ENCODE data around the gene UBE2D2. TPM values are rescaled to one million over a fixed set of nuclear protein-coding genes. Genes with fewer than 3 reads are reported as not detected.
A peak's percentile ranks its signal among the peaks of the same experiment; 100 is the strongest.

Gene UBE2D2
- total and polyA plus RNA-seq, 2 of the 4 experiments (the other 2 are of a cell fraction): 26.9 to 35.7 TPM

GRCh38 chr5:139636207-139636792 is 75.2 kb downstream of the UBE2D2 start:
- ATAC-seq (ENCODE audit: low read depth) (no peak), DNase-seq (no peak)
- peaks cover 23% of the 10 kb centered on the region for H3K4me1 ChIP-seq (ENCODE audit: control insufficient read depth, insufficient read depth, low read length)
- TF ChIP-seq CHD1 (IDR thresholded peaks at IDR 0.05; ENCODE audit: low read depth, low read length) (no peak), RFX5 (IDR thresholded peaks at IDR 0.05; ENCODE audit: low read depth, low read length) (no peak), ELK1 (IDR thresholded peaks at IDR 0.05; ENCODE audit: borderline replicate concordance, low read depth, low read length) (no peak), MAZ (IDR thresholded peaks at IDR 0.05; ENCODE audit: borderline replicate concordance, low read depth, low read length) (no peak), RAD21 (IDR thresholded peaks at IDR 0.05; ENCODE audit: low read length) (no peak), BHLHE40 (IDR thresholded peaks at IDR 0.05; ENCODE audit: low read depth, low read length) (no peak), FOS (IDR thresholded peaks at IDR 0.05; ENCODE audit: low read depth, low read length) (no peak), CEBPB (IDR thresholded peaks at IDR 0.05; ENCODE audit: low read depth, low read length) (no peak), RCOR1 (IDR thresholded peaks at IDR 0.05; ENCODE audit: insufficient replicate concordance, low read length) (no peak), SMC3 (IDR thresholded peaks at IDR 0.05; ENCODE audit: low read depth, low read length) (no peak), POLR2A (IDR thresholded peaks at IDR 0.05; ENCODE audit: low read depth, low read length) (no peak)
- no peak overlapping the region for H3K18ac ChIP-seq (ENCODE audit: low read depth, low read length)
- H2AK9ac ChIP-seq (replicated peaks; ENCODE audit: low read depth, low read length, poor library complexity): peak overlapping the region; percentile 91
- no peaks in the 10 kb centered on the region for H3K27me3 ChIP-seq (ENCODE audit: control insufficient read depth, insufficient read depth, low read length)
- H3K9ac ChIP-seq (ENCODE audit: low read depth, low read length): no peak overlapping the region
- H4K5ac ChIP-seq (ENCODE audit: low read depth, low read length): no peak overlapping the region
- H4K8ac ChIP-seq (ENCODE audit: low read depth in 2 of 2, low read length in 2 of 2): peak overlapping the region in 1 of 2 experiments; percentile 12; a peak in 1 of 4 replicates
- CTCF ChIA-PET: interaction anchor here (1.6 to 6.7 kb wide), 5 partner anchors 9 to 130 kb away, joined by 4 to 59 read pairs (median 12); partner anchors contain the start of gene CXXC5
- no peaks in the 10 kb centered on the region for H3K36me3 ChIP-seq (ENCODE audit: control insufficient read depth, insufficient read depth, low read length)
- BruUV-seq (replicated peaks): no TSS peak
- no peak overlapping the region for H2BK5ac ChIP-seq (ENCODE audit: low read depth, low read length, poor library complexity, severe bottlenecking)
- H3K9me3 ChIP-seq (ENCODE audit: control insufficient read depth, insufficient read depth, low read length): no peaks in the 10 kb centered on the region
- dilution Hi-C loops (cut with HindIII; ENCODE audit: low sequenced_read_pairs, unreplicated experiment): loop anchor here (25.0 kb wide), 1 partner anchor 126 kb away; no protein-coding TSS in a partner anchor
- no peak overlapping the region for H3K56ac ChIP-seq (ENCODE audit: extremely low read depth, insufficient read depth, low read length)
- no peak overlapping the region for H3K4me2 ChIP-seq (ENCODE audit: low read depth, low read length)
- peaks cover 19% of the 10 kb centered on the region for H3K9me1 ChIP-seq (ENCODE audit: insufficient read depth, low read length)
- intact Hi-C loops (cut with micrococcal nuclease): loop anchor here (10.0 kb wide), 1 partner anchor 209 kb away; no protein-coding TSS in a partner anchor
- in situ Hi-C loops (cut with MboI; ENCODE audit: low sequenced_read_pairs): loop anchor here (25.0 kb wide), 1 partner anchor 476 kb away; the partner anchor contains the start of gene PURA
- no peak overlapping the region for H3K4me3 ChIP-seq (ENCODE audit: insufficient read depth, low read depth, low read length)
- H3K23ac ChIP-seq (ENCODE audit: low read depth, low read length): no peak overlapping the region
- peak overlapping the region; percentile 45 for H2BK120ac ChIP-seq (ENCODE audit: low read depth, low read length)
- POLR2A ChIA-PET (ENCODE audit: unreplicated experiment): no interaction called here
- H3K4ac ChIP-seq (ENCODE audit: low read depth, low read length): peak overlapping the region; percentile 48
- H4K91ac ChIP-seq (ENCODE audit: insufficient read depth, low read depth, low read length): peak overlapping the region; percentile 36; the same call in 1 of the 2 replicates
- H2AFZ ChIP-seq (replicated peaks; ENCODE audit: low read length, poor library complexity): peak overlapping the region; percentile 68
- no peak overlapping the region for H2AK5ac ChIP-seq (ENCODE audit: low read depth, low read length)
- H2BK15ac ChIP-seq (ENCODE audit: low read depth, low read length): no peak overlapping the region
- H3K27ac ChIP-seq (ENCODE audit: insufficient read depth, low read length): no peak overlapping the region
- WGBS, 2 experiments (ENCODE audit: extremely low coverage in 2 of 2, insufficient read length in 1 of 2): no CpG with 5 or more reads among the region's 2 CpGs
- peaks cover 4 to 43% of the 10 kb centered on the region in 2 experiments; a peak in 3 of 4 replicates for H3K79me1 ChIP-seq (ENCODE audit: low read depth in 1 of 2, low read length in 2 of 2)
- H3K14ac ChIP-seq (replicated peaks; ENCODE audit: low read depth, low read length): peak overlapping the region; percentile 31; the same call in 1 of the 2 replicates
- H4K20me1 ChIP-seq (ENCODE audit: insufficient read depth, low read length): peaks cover 14% of the 10 kb centered on the region
- H2BK20ac ChIP-seq (ENCODE audit: low read depth, low read length): 0 out of 2 replicates have a peak overlapping the region, but pooled peaks have one; percentile 9
